Vagina (tissue), 2 donors: ENCODE measurements around the gene NUDCD2.

Experiments
- POLR2AphosphoS5 ChIP-seq, 2 donors: sonication (generic); formaldehyde crosslinking; IDR thresholded peaks; one replicate each; pipeline ENCODE4 v1.9.0; 2017; ENCODE audit warnings: antibody characterized with exemption in 2 of 2, mild to moderate bottlenecking in 2 of 2, low read depth in 1 of 2; ENCODE audit not compliant: insufficient read depth in 1 of 2
- TF ChIP-seq, protein P1 (sequence below), 3 experiments: fragments of 450-650 bp in 2 of 3; fragments of 200-600 bp in 1 of 3; sonication (generic) in 1 of 3; IDR thresholded peaks; one replicate each; pipeline ENCODE4 v1.5.1; 2017 to 2019; ENCODE audit warnings: antibody characterized with exemption in 3 of 3, mild to moderate bottlenecking in 2 of 3, moderate library complexity in 2 of 3

- TF ChIP-seq, protein P1, sequence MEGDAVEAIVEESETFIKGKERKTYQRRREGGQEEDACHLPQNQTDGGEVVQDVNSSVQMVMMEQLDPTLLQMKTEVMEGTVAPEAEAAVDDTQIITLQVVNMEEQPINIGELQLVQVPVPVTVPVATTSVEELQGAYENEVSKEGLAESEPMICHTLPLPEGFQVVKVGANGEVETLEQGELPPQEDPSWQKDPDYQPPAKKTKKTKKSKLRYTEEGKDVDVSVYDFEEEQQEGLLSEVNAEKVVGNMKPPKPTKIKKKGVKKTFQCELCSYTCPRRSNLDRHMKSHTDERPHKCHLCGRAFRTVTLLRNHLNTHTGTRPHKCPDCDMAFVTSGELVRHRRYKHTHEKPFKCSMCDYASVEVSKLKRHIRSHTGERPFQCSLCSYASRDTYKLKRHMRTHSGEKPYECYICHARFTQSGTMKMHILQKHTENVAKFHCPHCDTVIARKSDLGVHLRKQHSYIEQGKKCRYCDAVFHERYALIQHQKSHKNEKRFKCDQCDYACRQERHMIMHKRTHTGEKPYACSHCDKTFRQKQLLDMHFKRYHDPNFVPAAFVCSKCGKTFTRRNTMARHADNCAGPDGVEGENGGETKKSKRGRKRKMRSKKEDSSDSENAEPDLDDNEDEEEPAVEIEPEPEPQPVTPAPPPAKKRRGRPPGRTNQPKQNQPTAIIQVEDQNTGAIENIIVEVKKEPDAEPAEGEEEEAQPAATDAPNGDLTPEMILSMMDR (IDR thresholded peaks at IDR 0.05) = no peak
- no peak for TF ChIP-seq POLR2AphosphoS5 (IDR thresholded peaks at IDR 0.05; ENCODE audit: insufficient read depth in 1 of 2, low read depth in 1 of 2)
Observed at GRCh38 chr5:163504079-163504931, 44.4 kb upstream of the NUDCD2 start.
